Measurements from ENCODE around the gene ACKR2.

The ACKR2 gene

GRCh38 chr3:42809202-42809601 is at the start of gene ACKR2:
ACKR2 (plus strand) TSS chr3:42809445; CDS start chr3:42864503, 55,058 bp downstream.
- DNase-seq (ENCODE audit: low spot score), result no peak

GRCh38 chr3:42762046-42762724 is 47.1 kb upstream of the ACKR2 start:
- no peak for DNase-seq (ENCODE audit: low spot score)

GRCh38 chr3:42763021-42763420 is 46.2 kb upstream of the ACKR2 start:
- no peak for DNase-seq (ENCODE audit: low spot score)

GRCh38 chr3:42764115-42764514 is 45.1 kb upstream of the ACKR2 start:
- no peak for DNase-seq (ENCODE audit: low spot score)

GRCh38 chr3:42764561-42765295 is 44.5 kb upstream of the ACKR2 start:
- DNase-seq (ENCODE audit: low spot score), result no peak

- no peak for DNase-seq (ENCODE audit: low spot score)
These were observed 39.6 kb upstream of the ACKR2 start for GRCh38 chr3:42769477-42770131.

GRCh38 chr3:42771271-42771670 is 38.0 kb upstream of the ACKR2 start:
- no peak for DNase-seq (ENCODE audit: low spot score)

- no peak for DNase-seq (ENCODE audit: low spot score)
These were observed 36.4 kb upstream of the ACKR2 start, which contains the start of gene CCDC13 for GRCh38 chr3:42772670-42773408. CCDC13 (minus strand) TSS chr3:42773253; CDS start chr3:42758345, 14,908 bp downstream.

- no peak for DNase-seq (ENCODE audit: low spot score)
These were observed 35.9 kb upstream of the ACKR2 start for GRCh38 chr3:42773409-42773751.

- DNase-seq (ENCODE audit: low spot score), result no peak
These were observed 30.6 kb upstream of the ACKR2 start for GRCh38 chr3:42778644-42779043.

GRCh38 chr3:42780398-42780797 is 28.8 kb upstream of the ACKR2 start:
- no peak for DNase-seq (ENCODE audit: low spot score)

- DNase-seq (ENCODE audit: low spot score), result peak; percentile 49
These were observed 28.1 kb upstream of the ACKR2 start for GRCh38 chr3:42780892-42781700.

- DNase-seq (ENCODE audit: low spot score), result no peak
These were observed 23.0 kb upstream of the ACKR2 start for GRCh38 chr3:42786212-42786611.

- no peak for DNase-seq (ENCODE audit: low spot score)
These were observed 22.6 kb upstream of the ACKR2 start for GRCh38 chr3:42786631-42787030.

- DNase-seq (ENCODE audit: low spot score), result no peak
These were observed 18.5 kb upstream of the ACKR2 start for GRCh38 chr3:42790714-42791229.

GRCh38 chr3:42795621-42796181 is 13.5 kb upstream of the ACKR2 start:
- no peak for DNase-seq (ENCODE audit: low spot score)

- no peak for DNase-seq (ENCODE audit: low spot score)
These were observed 12.8 kb upstream of the ACKR2 start for GRCh38 chr3:42796332-42796885.

- no peak for DNase-seq (ENCODE audit: low spot score)
These were observed 9.9 kb upstream of the ACKR2 start for GRCh38 chr3:42799376-42799775.

- DNase-seq (ENCODE audit: low spot score), result no peak
These were observed 9.0 kb upstream of the ACKR2 start for GRCh38 chr3:42800251-42800650.

GRCh38 chr3:42801048-42801620 is 8.1 kb upstream of the ACKR2 start:
- DNase-seq (ENCODE audit: low spot score), result no peak

All from LoVo (cell line).